Activated CD8-positive, alpha-beta memory T cell treated with anti-CD3 and anti-CD28 coated beads, Interleukin-2, amount 50 U/mL, for 4 hours (primary cell): Measurements from ENCODE around the gene PAFAH1B2.
"Not testable (repeated sequence)": the region's sequence is repeated elsewhere in the genome, so short reads cannot be mapped to it uniquely, and the experiment has no call there.

Experiments used
- DNase-seq: peaks from one replicate; pipeline ENCODE4 v3.0.0-alpha.2; 2020

The PAFAH1B2 gene

GRCh38 chr11:117206111-117206510 lies 62.0 kb downstream of the PAFAH1B2 start:
- not testable (repeated sequence) for DNase-seq

- not testable (repeated sequence) for DNase-seq
These were observed 62.8 kb downstream of the PAFAH1B2 start for GRCh38 chr11:117206859-117207258.

- not testable (repeated sequence) for DNase-seq
These were observed 63.4 kb downstream of the PAFAH1B2 start for GRCh38 chr11:117207481-117207880.

- not testable (repeated sequence) for DNase-seq
These were observed 64.6 kb downstream of the PAFAH1B2 start for GRCh38 chr11:117208710-117209109.

- DNase-seq: not testable (repeated sequence)
These were observed 65.5 kb downstream of the PAFAH1B2 start for GRCh38 chr11:117209351-117210125.

- no peak for DNase-seq
These were observed 66.5 kb downstream of the PAFAH1B2 start for GRCh38 chr11:117210620-117211019.

GRCh38 chr11:117212697-117213355 lies 68.7 kb downstream of the PAFAH1B2 start:
- DNase-seq: no peak

GRCh38 chr11:117214404-117215110 lies 70.5 kb downstream of the PAFAH1B2 start:
- no peak for DNase-seq

GRCh38 chr11:117217141-117218084 lies 73.3 kb downstream of the PAFAH1B2 start:
- DNase-seq: no peak

- no peak for DNase-seq
These were observed 74.2 kb downstream of the PAFAH1B2 start for GRCh38 chr11:117218133-117218915.

GRCh38 chr11:117219001-117219400 lies 74.9 kb downstream of the PAFAH1B2 start:
- DNase-seq: no peak

GRCh38 chr11:117219455-117219854 lies 75.4 kb downstream of the PAFAH1B2 start:
- no peak for DNase-seq

GRCh38 chr11:117219995-117220394 lies 75.9 kb downstream of the PAFAH1B2 start:
- DNase-seq: no peak

- DNase-seq: no peak
These were observed 76.5 kb downstream of the PAFAH1B2 start for GRCh38 chr11:117220568-117220967.

GRCh38 chr11:117220999-117221774 lies 77.1 kb downstream of the PAFAH1B2 start:
- no peak for DNase-seq

GRCh38 chr11:117221775-117222517 lies 77.9 kb downstream of the PAFAH1B2 start:
- DNase-seq: no peak

- DNase-seq: no peak
These were observed 79.1 kb downstream of the PAFAH1B2 start for GRCh38 chr11:117222991-117223740.

- no peak for DNase-seq
These were observed 79.9 kb downstream of the PAFAH1B2 start for GRCh38 chr11:117223741-117224689.
